Measurements from ENCODE around the gene PPP2R1A. TPM values are rescaled to one million over a fixed set of nuclear protein-coding genes. Genes with fewer than 3 reads are reported as not detected.
A peak's percentile ranks its signal among the peaks of the same experiment; 100 is the strongest.
"Not testable (repeated sequence)": the region's sequence is repeated elsewhere in the genome, so short reads cannot be mapped to it uniquely, and the experiment has no call there.

PPP2R1A gene
- total and polyA plus RNA-seq, 12 donors = 238 to 469 (median 401) TPM

- ATAC-seq (peak; percentile 84 to 93 (median 88)), DNase-seq (peak in 1 of 2 donors; percentile 46)
- no peaks in the 10 kb centered on the region for H3K9me3 ChIP-seq
- intact Hi-C loops (cut with DNase I) = no loop called here
- peaks cover 13 to 95% (median 67%) of the 10 kb centered on the region in 9 donors for H3K4me1 ChIP-seq
- 27 to 34% methylated on average over 7 of the region's 7 CpGs for WGBS, 2 donors
- peaks cover 0 to 95% (median 28%) of the 10 kb centered on the region in 9 donors for H3K36me3 ChIP-seq
- H3K4me3 ChIP-seq = no peak overlapping the region
- H3K27ac ChIP-seq = peak overlapping the region; percentile 3 to 98 (median 82)
- no peaks in the 10 kb centered on the region for H3K27me3 ChIP-seq
- no peak for TF ChIP-seq CTCF (IDR thresholded peaks at IDR 0.05)
Observed at GRCh38 chr19:52200044-52200443, 10.2 kb downstream of the PPP2R1A start.

- H3K36me3 ChIP-seq = peaks cover 0 to 95% (median 35%) of the 10 kb centered on the region in 9 donors
- H3K9me3 ChIP-seq; H3K4me3 ChIP-seq; intact Hi-C loops (cut with DNase I); H3K27me3 ChIP-seq; DNase-seq: not testable (repeated sequence)
- peak overlapping the region; percentile 18 to 98 (median 82) for H3K27ac ChIP-seq
- WGBS, 2 donors = 38 to 54% methylated on average over 17 of the region's 17 CpGs
- ATAC-seq = peak in 5 of 8 donors; percentile 17 to 75 (median 41)
- peaks cover 13 to 94% (median 66%) of the 10 kb centered on the region in 9 donors for H3K4me1 ChIP-seq
Observed at GRCh38 chr19:52200755-52201391, 11.0 kb downstream of the PPP2R1A start.

- H3K27me3 ChIP-seq = no peaks in the 10 kb centered on the region
- no peak for TF ChIP-seq CTCF (IDR thresholded peaks at IDR 0.05)
- peaks cover 3 to 60% (median 19%) of the 10 kb centered on the region in 9 donors for H3K4me1 ChIP-seq
- intact Hi-C loops (cut with DNase I) = no loop called here
- H3K4me3 ChIP-seq = no peak overlapping the region
- H3K36me3 ChIP-seq = peaks cover 0 to 100% (median 65%) of the 10 kb centered on the region in 9 donors
- no peaks in the 10 kb centered on the region for H3K9me3 ChIP-seq
- DNase-seq (peak; percentile 23), ATAC-seq (peak in 5 of 8 donors; percentile 24 to 65 (median 48))
- 54 to 65% methylated on average over 5 of the region's 5 CpGs for WGBS, 2 donors
- H3K27ac ChIP-seq = peak overlapping the region in 4 of 10 donors; percentile 1 to 32 (median 5)
Observed at GRCh38 chr19:52206481-52206880, 16.6 kb downstream of the PPP2R1A start.

DNA sequence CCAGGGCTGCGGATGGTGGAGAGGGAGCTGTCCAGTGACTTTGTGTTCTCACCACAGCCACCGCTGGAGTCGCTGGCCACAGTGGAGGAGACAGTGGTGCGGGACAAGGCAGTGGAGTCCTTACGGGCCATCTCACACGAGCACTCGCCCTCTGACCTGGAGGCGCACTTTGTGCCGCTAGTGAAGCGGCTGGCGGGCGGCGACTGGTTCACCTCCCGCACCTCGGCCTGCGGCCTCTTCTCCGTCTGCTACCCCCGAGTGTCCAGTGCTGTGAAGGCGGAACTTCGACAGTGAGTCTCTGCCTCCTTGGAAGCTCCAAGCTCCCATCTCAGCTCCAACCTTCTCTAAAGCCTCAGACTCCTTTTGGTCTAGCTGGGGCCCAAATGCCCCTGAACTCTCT is 21.4 kb downstream of the PPP2R1A start:
- Histone ChIP-seq H3K27ac (no peak overlapping the region), H3K36me3 (peaks cover 10 to 100% (median 73%) of the 10 kb centered on the region in 9 donors), H3K27me3 (no peaks in the 10 kb centered on the region), H3K4me3 (no peak overlapping the region), H3K9me3 (no peaks in the 10 kb centered on the region), H3K4me1 (peaks cover 0 to 22% (median 8%) of the 10 kb centered on the region in 9 donors)
- no peak for DNase-seq
- 96 to 97% methylated on average over 20 of the region's 20 CpGs for WGBS, 2 donors
- intact Hi-C loops (cut with DNase I) = no loop called here
- TF ChIP-seq CTCF (IDR thresholded peaks at IDR 0.05) = no peak
- ATAC-seq = no peak

Measured in heart right ventricle (tissue), 16 donors.